ENCODE measurements around the gene TBC1D25. TPM values are rescaled to one million over a fixed set of nuclear protein-coding genes. Genes with fewer than 3 reads are reported as not detected.

TBC1D25 gene
- total and polyA plus RNA-seq, 2 experiments from 2014 or later, result 1.9 to 4.5 TPM

- TF ChIP-seq REST (IDR thresholded peaks at IDR 0.05; ENCODE audit: unreplicated experiment) (no peak), EZH2 (IDR thresholded peaks at IDR 0.05; ENCODE audit: low read depth, unreplicated experiment) (no peak)
Observed at GRCh38 chrX:48540480-48540879, 966 bp downstream of the TBC1D25 start (continued).

- no peaks in the 10 kb centered on the region; the same call in 1 of the 2 replicates for H3K4me1 ChIP-seq (ENCODE audit: insufficient read depth)
- H3K4me3 Mint-ChIP-seq, result peak overlapping the region; percentile 5; the same call in 1 of the 3 replicates
- H3K79me2 ChIP-seq (replicated peaks; ENCODE audit: insufficient read depth), result no peaks in the 10 kb centered on the region
- ATAC-seq (no peak), DNase-seq (ENCODE audit: low spot score) (no peak)
- no peaks in the 10 kb centered on the region for H3F3A ChIP-seq (replicated peaks; ENCODE audit: low read depth)
- no peaks in the 10 kb centered on the region for H3K27me3 Mint-ChIP-seq (ENCODE audit: insufficient read depth, low read depth, poor library complexity)
- peaks cover 8% of the 10 kb centered on the region; the same call in 1 of the 3 replicates for H3K36me3 Mint-ChIP-seq (ENCODE audit: low read depth)
- H3K36me3 ChIP-seq (ENCODE audit: insufficient read depth), result no peaks in the 10 kb centered on the region
- H2AFZ ChIP-seq, result no peak overlapping the region
- H3K27ac ChIP-seq (ENCODE audit: low read depth), result no peak overlapping the region
- no peak overlapping the region for H3K4me3 ChIP-seq
- H3K9me2 ChIP-seq (ENCODE audit: insufficient read depth), result no peaks in the 10 kb centered on the region
- no peaks in the 10 kb centered on the region for H3K27me3 ChIP-seq (ENCODE audit: insufficient read depth)
- H3K4me2 ChIP-seq, result no peak overlapping the region
- H3K27ac Mint-ChIP-seq, result no peak overlapping the region
- no peaks in the 10 kb centered on the region for H3K9me3 Mint-ChIP-seq
- no peaks in the 10 kb centered on the region for H4K20me1 ChIP-seq (replicated peaks; ENCODE audit: insufficient read depth)
- peaks cover 6% of the 10 kb centered on the region for H3K4me1 Mint-ChIP-seq
- no peak for TF ChIP-seq CTCF (conservative IDR thresholded peaks at IDR 0.05; ENCODE audit: low read depth in 2 of 2)
- TF ChIP-seq ETS1 (IDR thresholded peaks at IDR 0.05), result no peak
- TF ChIP-seq POLR2AphosphoS5 (IDR thresholded peaks at IDR 0.05; ENCODE audit: low read depth), result no peak
- TF ChIP-seq ZNF462 (CRISPR knock-in tag; IDR thresholded peaks at IDR 0.05), result no peak
- TF ChIP-seq STAT1 (IDR thresholded peaks at IDR 0.05; ENCODE audit: unreplicated experiment), result no peak
- no peak for TF ChIP-seq NANOG (IDR thresholded peaks at IDR 0.05; ENCODE audit: borderline replicate concordance)
- TF ChIP-seq ZNF114 (CRISPR knock-in tag; IDR thresholded peaks at IDR 0.05), result no peak
Observed at GRCh38 chrX:48541140-48541814, 1.8 kb downstream of the TBC1D25 start.

Data from GM23338 (cell line).